ENCODE data around the gene TUBB2B. TPM values are rescaled to one million over a fixed set of nuclear protein-coding genes. Genes with fewer than 3 reads are reported as not detected.
A peak's percentile ranks its signal among the peaks of the same experiment; 100 is the strongest.

Gene TUBB2B
- polyA plus RNA-seq, 3 donors: 0.15 to 3.5 TPM; not detected in 1

- Histone ChIP-seq H3K4me2 (replicated peaks; ENCODE audit: extremely low read depth, low read length, poor library complexity, severe bottlenecking) (no peak overlapping the region), H3K9ac (ENCODE audit: insufficient read depth, low read length, poor library complexity, severe bottlenecking) (no peak overlapping the region), H3K4me3 (replicated peaks in 1 of 3; ENCODE audit: low read depth in 2 of 3, low read length in 3 of 3) (no peak overlapping the region), H4K20me1 (ENCODE audit: insufficient read depth, low read length) (no peaks in the 10 kb centered on the region), H3K36me3 (replicated peaks in 1 of 2; ENCODE audit: control insufficient read depth in 1 of 2, insufficient read depth in 2 of 2, low read length in 2 of 2) (no peaks in the 10 kb centered on the region), H2AFZ (ENCODE audit: insufficient read depth, low read depth, low read length, poor library complexity, severe bottlenecking) (no peak overlapping the region), H3K27me3 (ENCODE audit: control insufficient read depth in 2 of 2, insufficient read depth in 2 of 2, low read length in 2 of 2) (peaks cover 0 to 9% of the 10 kb centered on the region in 2 donors), H3K79me2 (ENCODE audit: insufficient read depth, low read length) (no peaks in the 10 kb centered on the region), H3K27ac (ENCODE audit: low read depth in 1 of 2, low read length in 2 of 2) (no peak overlapping the region), H3K4me1 (ENCODE audit: control insufficient read depth in 1 of 2, insufficient read depth in 2 of 2, low read length in 2 of 2) (no peaks in the 10 kb centered on the region), H3K9me3 (replicated peaks in 1 of 2; ENCODE audit: control insufficient read depth in 1 of 2, insufficient read depth in 1 of 2, low read length in 2 of 2) (no peaks in the 10 kb centered on the region)
- Mint-ChIP-seq H3K36me3 (no peaks in the 10 kb centered on the region), H3K4me1 (peaks cover 7% of the 10 kb centered on the region), H3K27ac (no peak overlapping the region), H3K4me3 (peak overlapping the region in 1 of 2 donors; percentile 27), H3K9me3 (no peaks in the 10 kb centered on the region), H3K27me3 (ENCODE audit: low read depth in 3 of 3) (peaks cover 15 to 25% (median 17%) of the 10 kb centered on the region in 3 donors)
- intact Hi-C loops (cut with micrococcal nuclease): no loop called here
- DNase-seq: no peak
- no peak for TF ChIP-seq CTCF (IDR thresholded peaks at IDR 0.05)
- WGBS (ENCODE audit: insufficient coverage): 78% methylated on average over 12 of the region's 14 CpGs
These were observed 19.2 kb downstream of the TUBB2B start for GRCh38 chr6:3208098-3208774.

- intact Hi-C loops (cut with micrococcal nuclease): no loop called here
- Histone ChIP-seq H3K9ac (ENCODE audit: insufficient read depth, low read length, poor library complexity, severe bottlenecking) (no peak overlapping the region), H3K36me3 (replicated peaks in 1 of 2; ENCODE audit: control insufficient read depth in 1 of 2, insufficient read depth in 2 of 2, low read length in 2 of 2) (no peaks in the 10 kb centered on the region), H3K4me1 (ENCODE audit: control insufficient read depth in 1 of 2, insufficient read depth in 2 of 2, low read length in 2 of 2) (no peaks in the 10 kb centered on the region), H2AFZ (ENCODE audit: insufficient read depth, low read depth, low read length, poor library complexity, severe bottlenecking) (no peak overlapping the region), H3K4me3 (replicated peaks in 1 of 3; ENCODE audit: low read depth in 2 of 3, low read length in 3 of 3) (no peak overlapping the region), H3K27ac (ENCODE audit: low read depth in 1 of 2, low read length in 2 of 2) (no peak overlapping the region), H3K4me2 (replicated peaks; ENCODE audit: extremely low read depth, low read length, poor library complexity, severe bottlenecking) (no peak overlapping the region), H4K20me1 (ENCODE audit: insufficient read depth, low read length) (no peaks in the 10 kb centered on the region), H3K27me3 (ENCODE audit: control insufficient read depth in 2 of 2, insufficient read depth in 2 of 2, low read length in 2 of 2) (peaks cover 3 to 9% of the 10 kb centered on the region in 2 donors), H3K9me3 (replicated peaks in 1 of 2; ENCODE audit: control insufficient read depth in 1 of 2, insufficient read depth in 1 of 2, low read length in 2 of 2) (no peaks in the 10 kb centered on the region), H3K79me2 (ENCODE audit: insufficient read depth, low read length) (no peaks in the 10 kb centered on the region)
- TF ChIP-seq CTCF (IDR thresholded peaks at IDR 0.05): no peak
- no peak overlapping the region for H3K4me3 Mint-ChIP-seq
- peaks cover 7% of the 10 kb centered on the region for H3K4me1 Mint-ChIP-seq
- 80% methylated on average over 2 of the region's 7 CpGs for WGBS (ENCODE audit: insufficient coverage)
- peaks cover 0 to 2% (median 0%) of the 10 kb centered on the region in 7 donors for H3K9me3 Mint-ChIP-seq
- peaks cover 17 to 27% (median 17%) of the 10 kb centered on the region in 3 donors for H3K27me3 Mint-ChIP-seq (ENCODE audit: low read depth in 3 of 3)
- H3K27ac Mint-ChIP-seq: no peak overlapping the region
- no peaks in the 10 kb centered on the region for H3K36me3 Mint-ChIP-seq
- DNase-seq: no peak
These were observed 21.0 kb downstream of the TUBB2B start for GRCh38 chr6:3206339-3207015.

Measured in CD14-positive monocyte (primary cell).